ENCODE results near the gene FICD. TPM values are rescaled to one million over a fixed set of nuclear protein-coding genes. Genes with fewer than 3 reads are reported as not detected.

FICD gene
- total and polyA plus RNA-seq, 2 of the 13 experiments (the other 11 are each of a cell fraction or from before 2014, with no cell fraction given) = 0.99 to 3.0 TPM

GRCh38 chr12:108565976-108566375, 50.9 kb downstream of the FICD start:
- CTCF ChIA-PET (ENCODE audit: low intra/inter-chr PET ratio, low total read pairs) = interaction anchor here (3.9 kb wide), 1 partner anchor 52 kb away, joined by 45 read pairs; no protein-coding TSS in a partner anchor
- no peaks in the 10 kb centered on the region; a peak in 1 of 5 replicates for H3K27me3 ChIP-seq (ENCODE audit: control insufficient read depth in 1 of 2, insufficient read depth in 2 of 2, low read length in 2 of 2)
- H3K4me2 ChIP-seq (ENCODE audit: low read depth, low read length) = no peak overlapping the region
- POLR2A ChIA-PET = interaction anchor here (0.5 kb wide), 1 partner anchor 192 kb away, joined by 3 read pairs; no protein-coding TSS in a partner anchor
- DNase-seq (ENCODE audit: low spot score) (no peak), ATAC-seq (no peak), FAIRE-seq (no peak)
- intact Hi-C loops (cut with micrococcal nuclease; ENCODE audit: unreplicated experiment) = no loop called here
- in situ Hi-C loops (cut with HindIII; ENCODE audit: extremely low pct_ligation_motif_present, low pct_unique_long_range_greater_than_20kb) = loop anchor here (5.0 to 10.0 kb wide), 2 partner anchors 51 to 239 kb away; no protein-coding TSS in a partner anchor
- H3K9me3 ChIP-seq (ENCODE audit: low read length) = no peaks in the 10 kb centered on the region
- no peaks in the 10 kb centered on the region; the same call in 1 of the 2 replicates for H4K20me1 ChIP-seq (ENCODE audit: insufficient read depth, low read length)
- peaks cover 18% of the 10 kb centered on the region for H3K79me2 ChIP-seq (ENCODE audit: insufficient read depth, low read length)
- 92% methylated on average over 2 of the region's 2 CpGs for WGBS (ENCODE audit: low lambda C conversion rate)
- peaks cover 7% of the 10 kb centered on the region for H3K4me1 ChIP-seq (ENCODE audit: insufficient read depth, low read length)
- peaks cover 20 to 55% of the 10 kb centered on the region in 2 experiments for H3K36me3 ChIP-seq (replicated peaks in 1 of 2; ENCODE audit: control insufficient read depth in 1 of 2, insufficient read depth in 2 of 2, low read length in 2 of 2)
- no peak for TF ChIP-seq DDIT3 (CRISPR knock-in tag; IDR thresholded peaks at IDR 0.05)
- no peak for TF ChIP-seq GABPA (IDR thresholded peaks at IDR 0.05; ENCODE audit: low read depth, low read length)
- no peak for TF ChIP-seq GABPA (CRISPR knock-in tag; IDR thresholded peaks at IDR 0.05; ENCODE audit: low read depth)
- no peak for TF ChIP-seq ZNF605 (CRISPR knock-in tag; IDR thresholded peaks at IDR 0.05)
- TF ChIP-seq SRSF1 (optimal IDR thresholded peaks at IDR 0.05; ENCODE audit: low read depth, low read length) = no peak
- TF ChIP-seq RCOR2 (CRISPR knock-in tag; IDR thresholded peaks at IDR 0.05) = no peak
- TF ChIP-seq GTF2F1 (IDR thresholded peaks at IDR 0.05; ENCODE audit: low read length) = no peak
- no peak for TF ChIP-seq NFKBIZ (CRISPR knock-in tag; IDR thresholded peaks at IDR 0.05)
- TF ChIP-seq TBX2 (CRISPR knock-in tag; IDR thresholded peaks at IDR 0.05; ENCODE audit: borderline replicate concordance) = no peak
- TF ChIP-seq MAFF (IDR thresholded peaks at IDR 0.05; ENCODE audit: low read depth, low read length) = no peak
- TF ChIP-seq MED8 (CRISPR knock-in tag; IDR thresholded peaks at IDR 0.05; ENCODE audit: insufficient replicate concordance) = no peak
- TF ChIP-seq YY1 (IDR thresholded peaks at IDR 0.05; ENCODE audit: insufficient read depth, insufficient replicate concordance, low read depth, low read length) = no peak
- no peak for TF ChIP-seq ZNF414 (CRISPR knock-in tag; IDR thresholded peaks at IDR 0.05)
- TF ChIP-seq ARID2 (CRISPR knock-in tag; IDR thresholded peaks at IDR 0.05; ENCODE audit: borderline replicate concordance) = no peak
- no peak overlapping the region for H3K9ac ChIP-seq (ENCODE audit: insufficient read depth, low read depth, low read length)
- BruUV-seq (replicated peaks) = no TSS peak
- no peak overlapping the region for H2AFZ ChIP-seq (ENCODE audit: low read length)
- no peak overlapping the region for H3K4me3 ChIP-seq (replicated peaks in 1 of 3; ENCODE audit: insufficient read depth in 1 of 3, low read depth in 2 of 3, low read length in 3 of 3)
- H3K27ac ChIP-seq (ENCODE audit: extremely low read length, insufficient read depth, low read length) = no peak overlapping the region

Data from HepG2 (cell line).